Kasumi-1 (cell line): ENCODE measurements around the gene PTMS.

Experiments used
- DNase-seq, 2 experiments: peaks; one replicate each; lab custom pipeline; 2025; lab: John Stamatoyannopoulos, UW

PTMS gene

GRCh38 chr12:6788972-6789924 lies 23.1 kb downstream of the PTMS start, which contains the start of gene CD4:
Gene CD4, plus strand, starts transcription at chr12:6789528. Its CDS starts 10,611 bp downstream, at chr12:6800139.
- DNase-seq: peak; percentile 73 to 76

DNA sequence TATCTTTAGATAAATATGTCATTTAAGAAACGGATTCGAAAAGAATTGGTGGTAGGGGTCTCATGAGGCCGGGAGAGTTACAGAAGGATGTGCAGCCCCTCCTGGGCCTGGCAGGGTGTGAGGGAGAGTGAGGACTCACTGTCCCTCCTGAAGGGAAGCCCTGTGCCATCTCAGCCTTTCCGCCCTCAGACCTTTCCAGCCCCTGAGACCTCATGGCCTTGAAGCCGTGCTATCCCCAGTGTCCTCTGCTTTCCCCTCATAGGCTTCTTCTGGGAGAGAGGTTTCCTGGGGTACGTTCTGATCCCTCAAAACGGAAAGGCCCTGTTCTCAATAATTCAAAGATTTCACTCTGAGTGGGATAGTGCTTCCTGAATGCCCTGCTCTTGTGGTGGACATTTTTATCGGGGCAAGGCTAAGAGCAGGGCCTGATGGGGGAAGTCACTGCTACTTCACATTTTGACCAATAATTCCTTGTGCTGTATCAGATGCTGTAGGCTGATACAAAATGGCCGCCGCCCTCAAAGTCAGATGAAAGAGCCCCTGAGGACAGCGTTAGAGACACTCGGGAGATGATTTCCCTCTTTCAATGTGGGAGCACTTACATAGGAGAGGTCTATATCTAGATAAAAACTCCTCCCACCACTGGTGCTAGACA lies 24.5 kb downstream of the PTMS start:
- no peak for DNase-seq

DNA sequence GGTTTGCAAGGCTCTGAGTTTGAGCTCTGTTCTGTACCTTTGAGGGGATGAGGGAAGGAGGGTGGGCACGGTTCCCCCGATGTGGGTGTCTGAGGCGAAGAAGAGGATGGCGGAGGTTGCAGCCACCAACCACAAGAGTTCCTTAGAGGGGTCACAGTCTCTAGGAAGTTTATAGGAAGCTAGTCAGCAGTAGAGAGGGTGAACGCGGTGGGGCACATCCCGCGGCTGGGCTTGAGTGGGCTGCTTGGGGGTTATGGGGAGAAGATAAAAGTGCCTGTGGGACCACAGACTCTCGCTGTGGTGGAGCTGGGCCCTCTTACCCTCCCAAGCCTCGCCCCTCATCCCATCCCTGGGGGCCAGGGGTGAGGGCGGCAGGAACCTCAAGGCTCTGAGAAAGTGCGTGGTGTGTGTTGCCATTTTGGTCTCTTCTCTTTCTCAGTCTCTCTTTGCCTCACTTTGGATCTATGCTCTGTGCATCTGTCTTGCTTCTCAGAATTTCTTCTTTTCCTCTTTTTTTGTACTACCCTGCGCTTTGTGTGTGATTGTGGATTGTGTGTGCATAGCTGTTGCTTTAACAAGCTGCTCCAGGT lies 25.9 kb downstream of the PTMS start:
- peak; percentile 25 to 57 for DNase-seq

- peak; percentile 75 to 81 for DNase-seq
Observed at GRCh38 chr12:6792522-6793201, 26.5 kb downstream of the PTMS start.

GRCh38 chr12:6795088-6795487 lies 28.9 kb downstream of the PTMS start:
- no peak for DNase-seq

GRCh38 chr12:6796576-6796975 lies 30.4 kb downstream of the PTMS start:
- DNase-seq: no peak

DNA sequence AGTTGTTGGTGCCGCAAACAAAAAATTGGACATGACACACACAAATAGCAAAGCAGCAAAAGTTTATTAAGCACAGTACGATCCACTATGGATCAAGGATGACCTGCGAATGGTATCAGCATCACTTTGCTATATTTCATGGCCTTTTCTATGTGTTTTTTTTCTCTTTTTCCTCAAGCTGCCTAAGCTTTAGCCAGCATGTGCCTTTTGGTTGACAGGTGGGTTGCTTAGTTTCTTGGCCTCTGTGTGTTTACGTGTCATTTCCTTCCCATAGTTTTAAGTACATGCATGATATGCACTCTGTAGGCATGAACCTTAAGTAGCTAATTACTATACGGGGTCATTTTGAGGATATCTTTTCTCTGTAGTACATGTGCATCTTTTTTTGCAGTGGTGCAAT lies 33.0 kb downstream of the PTMS start:
- no peak for DNase-seq

- no peak for DNase-seq
Observed at GRCh38 chr12:6807170-6807569, 41.0 kb downstream of the PTMS start.

DNA sequence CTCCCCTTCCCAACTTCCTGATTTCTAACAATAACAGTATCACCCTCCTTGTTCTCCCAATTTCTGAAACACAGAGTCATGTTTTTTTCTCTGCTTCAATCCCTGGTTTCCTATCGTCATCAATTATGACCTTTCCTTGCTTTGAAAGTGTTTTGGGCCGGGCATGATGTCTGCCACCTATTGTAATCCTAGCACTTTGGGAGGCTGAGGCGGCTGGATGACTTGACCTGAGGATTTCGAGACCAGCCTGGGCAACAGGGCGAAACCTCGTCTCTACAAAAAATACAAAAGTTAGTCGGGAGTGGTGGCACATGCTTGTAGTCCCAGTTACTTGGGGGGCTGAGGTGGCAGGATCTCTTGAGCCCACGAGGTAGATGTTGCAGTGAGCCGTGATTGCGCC lies 42.9 kb downstream of the PTMS start:
- DNase-seq: no peak

- no peak for DNase-seq
Observed at GRCh38 chr12:6810758-6811157, 44.6 kb downstream of the PTMS start.

GRCh38 chr12:6813363-6813762 lies 47.2 kb downstream of the PTMS start:
- DNase-seq: no peak

DNA sequence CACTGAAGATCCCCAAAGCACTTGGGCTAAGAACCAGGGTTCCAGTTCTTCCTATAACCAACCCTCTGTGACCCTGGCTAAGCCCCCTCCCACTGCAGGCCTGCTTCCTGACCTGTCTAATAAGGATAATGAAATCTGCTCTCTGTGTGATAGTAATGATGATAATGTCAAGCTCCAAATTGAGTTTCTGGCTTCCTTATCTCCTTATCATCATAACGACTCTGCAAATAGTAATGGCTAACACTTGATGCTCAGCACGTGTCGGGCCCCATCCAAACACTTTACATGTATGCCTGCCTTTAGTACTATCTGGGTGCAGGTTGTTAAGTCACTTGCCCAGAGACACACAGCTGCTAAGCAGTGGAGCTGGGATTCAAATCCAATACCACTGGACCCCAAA lies 50.4 kb downstream of the PTMS start:
- DNase-seq: no peak

- no peak for DNase-seq
Observed at GRCh38 chr12:6817098-6817497, 50.9 kb downstream of the PTMS start.

DNA sequence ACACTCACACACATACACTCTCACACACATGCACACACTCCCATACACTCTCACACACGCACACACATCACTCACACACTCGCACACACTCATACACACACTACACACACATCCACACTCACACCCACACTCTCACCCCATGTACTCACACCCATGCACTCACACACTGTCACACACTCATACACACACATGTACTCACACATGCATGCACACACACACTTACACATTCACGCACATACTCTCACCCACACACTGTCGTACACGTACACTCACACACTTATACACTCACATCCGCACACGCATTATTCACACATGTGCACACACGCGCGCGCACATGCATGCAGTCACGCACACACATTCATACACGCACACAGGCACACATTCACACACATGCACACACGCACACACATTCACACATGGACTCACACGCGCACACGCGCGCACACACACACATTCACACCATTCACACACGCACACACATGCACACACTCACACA lies 51.5 kb downstream of the PTMS start:
- no peak for DNase-seq

GRCh38 chr12:6818222-6818621 lies 52.1 kb downstream of the PTMS start:
- no peak for DNase-seq

- DNase-seq: no peak
Observed at GRCh38 chr12:6818645-6819044, 52.5 kb downstream of the PTMS start.

DNA sequence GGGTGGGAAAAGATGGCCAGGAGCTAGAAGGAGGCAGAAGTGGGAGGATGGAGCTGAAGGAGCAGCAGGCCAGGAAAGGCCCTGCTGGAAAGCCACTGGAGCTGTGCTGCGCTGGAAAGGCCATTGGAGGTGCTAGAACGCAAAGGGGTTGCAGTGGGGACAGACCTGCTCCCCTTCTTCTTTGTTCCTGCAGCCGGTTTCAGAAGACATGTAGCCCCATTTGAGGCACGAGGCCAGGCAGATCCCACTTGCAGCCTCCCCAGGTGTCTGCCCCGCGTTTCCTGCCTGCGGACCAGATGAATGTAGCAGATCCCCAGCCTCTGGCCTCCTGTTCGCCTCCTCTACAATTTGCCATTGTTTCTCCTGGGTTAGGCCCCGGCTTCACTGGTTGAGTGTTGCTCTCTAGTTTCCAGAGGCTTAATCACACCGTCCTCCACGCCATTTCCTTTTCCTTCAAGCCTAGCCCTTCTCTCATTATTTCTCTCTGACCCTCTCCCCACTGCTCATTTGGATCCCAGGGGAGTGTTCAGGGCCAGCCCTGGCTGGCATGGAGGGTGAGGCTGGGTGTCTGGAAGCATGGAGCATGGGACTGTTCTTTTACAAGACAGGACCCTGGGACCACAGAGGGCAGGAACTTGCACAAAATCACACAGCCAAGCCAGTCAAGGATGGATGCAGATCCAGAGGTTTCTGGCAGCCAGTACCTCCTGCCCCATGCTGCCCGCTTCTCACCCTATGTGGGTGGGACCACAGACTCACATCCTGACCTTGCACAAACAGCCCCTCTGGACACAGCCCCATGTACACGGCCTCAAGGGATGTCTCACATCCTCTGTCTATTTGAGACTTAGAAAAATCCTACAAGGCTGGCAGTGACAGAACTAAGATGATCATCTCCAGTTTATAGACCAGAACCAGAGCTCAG lies 53.2 kb downstream of the PTMS start:
- no peak for DNase-seq

GRCh38 chr12:6820166-6820565 lies 54.0 kb downstream of the PTMS start:
- no peak for DNase-seq
